Astrocyte (in vitro differentiated cells and primary cell): ENCODE results near the gene GLRX2. TPM values are rescaled to one million over a fixed set of nuclear protein-coding genes. Genes with fewer than 3 reads are reported as not detected.

ENCODE experiments used
- DNase-seq: peaks from one replicate; pipeline ENCODE4 v3.0.0-alpha.2; 2010; ENCODE audit warnings: low read depth
- FAIRE-seq: peaks from 2 replicates; lab custom pipeline; 2011; peaks lifted over from hg19 to GRCh38; lab: Jason Lieb, UNC
- H2AFZ ChIP-seq: 2 replicates; pipeline ENCODE4 v1.6.0; 2012; ENCODE audit warnings: low read depth, low read length, inconsistent platforms
- H3K27ac ChIP-seq: 2 replicates; pipeline ENCODE4 v1.5.1; 2011; ENCODE audit warnings: low read depth, low read length, inconsistent platforms
- H3K27me3 ChIP-seq: 2 replicates; pipeline ENCODE4 v1.6.0; 2011; ENCODE audit warnings: low read length, inconsistent platforms; ENCODE audit not compliant: insufficient read depth
- H3K36me3 ChIP-seq: 2 replicates; pipeline ENCODE4 v1.5.1; 2011; ENCODE audit warnings: low read length, inconsistent platforms; ENCODE audit not compliant: insufficient read depth
- H3K4me1 ChIP-seq: 2 replicates; pipeline ENCODE4 v1.5.1; 2011; ENCODE audit warnings: low read length, inconsistent platforms; ENCODE audit not compliant: insufficient read depth
- H3K4me2 ChIP-seq: 2 replicates; pipeline ENCODE4 v1.6.0; 2012; ENCODE audit warnings: low read length, inconsistent platforms
- H3K4me3 ChIP-seq: 2 replicates; pipeline ENCODE4 v1.5.1; 2011; ENCODE audit warnings: low read depth, mild to moderate bottlenecking, low read length, inconsistent platforms; ENCODE audit not compliant: insufficient read depth
- H3K79me2 ChIP-seq: 2 replicates; pipeline ENCODE4 v1.6.0; 2012; ENCODE audit warnings: mild to moderate bottlenecking, low read length, inconsistent platforms; ENCODE audit not compliant: insufficient read depth
- H3K9ac ChIP-seq: 2 replicates; pipeline ENCODE4 v1.6.0; 2012; ENCODE audit warnings: mild to moderate bottlenecking, low read length, inconsistent platforms
- H3K9me3 ChIP-seq: 2 replicates; pipeline ENCODE4 v1.5.1; 2012; ENCODE audit warnings: low read depth, mild to moderate bottlenecking, low read length, inconsistent platforms; ENCODE audit not compliant: insufficient read depth
- H4K20me1 ChIP-seq: 2 replicates; pipeline ENCODE4 v1.6.0; 2012; ENCODE audit warnings: low read length, inconsistent platforms; ENCODE audit not compliant: insufficient read depth
- H3K27ac Mint-ChIP-seq: one replicate; pipeline ENCODE4 v1.8.0; 2021; ENCODE audit warnings: mild to moderate bottlenecking, mixed read lengths; ENCODE audit not compliant: unreplicated experiment
- H3K27me3 Mint-ChIP-seq: one replicate; pipeline ENCODE4 v1.8.0; 2021; ENCODE audit warnings: low read depth, mixed read lengths; ENCODE audit not compliant: unreplicated experiment
- H3K36me3 Mint-ChIP-seq: one replicate; pipeline ENCODE4 v1.8.0; 2021; ENCODE audit warnings: low read depth, mixed read lengths; ENCODE audit not compliant: unreplicated experiment
- H3K4me1 Mint-ChIP-seq: one replicate; pipeline ENCODE4 v1.8.0; 2021; ENCODE audit warnings: low read depth, mixed read lengths; ENCODE audit not compliant: unreplicated experiment
- H3K4me3 Mint-ChIP-seq: one replicate; pipeline ENCODE4 v1.8.0; 2021; ENCODE audit warnings: mild to moderate bottlenecking, moderate library complexity, mixed read lengths; ENCODE audit not compliant: unreplicated experiment
- H3K9me3 Mint-ChIP-seq: one replicate; pipeline ENCODE4 v1.8.0; 2021; ENCODE audit warnings: mild to moderate bottlenecking, mixed read lengths; ENCODE audit not compliant: unreplicated experiment
- CTCF ChIP-seq: IDR thresholded peaks from 2 replicates; pipeline ENCODE4 v1.5.1; 2011; ENCODE audit warnings: low read depth, mild to moderate bottlenecking, inconsistent platforms, low read length, moderate library complexity; ENCODE audit not compliant: insufficient read depth
- EZH2 ChIP-seq: IDR thresholded peaks from 2 replicates; pipeline ENCODE4 v1.6.1; 2012; ENCODE audit warnings: mild to moderate bottlenecking, low read length, inconsistent platforms; ENCODE audit not compliant: insufficient read depth
- total RNA-seq: library from RNA; stranded (reverse); gene quantifications from 2 replicates; pipeline ENCODE4 v1.2.1, GENCODE V29; 2021

Gene GLRX2
- total RNA-seq, 1 donor from 2014 or later = 37.1 TPM

GRCh38 chr1:193115629-193116227, 10.5 kb upstream of the GLRX2 start:
- peaks cover 2% of the 10 kb centered on the region for H3K36me3 Mint-ChIP-seq
- H3K27me3 Mint-ChIP-seq = no peaks in the 10 kb centered on the region
- FAIRE-seq = peak; percentile 100
- peaks cover 40% of the 10 kb centered on the region for H3K4me1 Mint-ChIP-seq
- Histone ChIP-seq H3K4me2 (peak overlapping the region; percentile 73), H3K9ac (peak overlapping the region; percentile 67), H4K20me1 (no peaks in the 10 kb centered on the region), H2AFZ (peak overlapping the region; percentile 18), H3K4me3 (peak overlapping the region; percentile 30), H3K27ac (peak overlapping the region; percentile 96), H3K27me3 (no peaks in the 10 kb centered on the region), H3K9me3 (no peaks in the 10 kb centered on the region), H3K36me3 (no peaks in the 10 kb centered on the region), H3K79me2 (no peaks in the 10 kb centered on the region), H3K4me1 (peaks cover 26% of the 10 kb centered on the region)
- TF ChIP-seq EZH2 (no peak), CTCF (no peak)
- peak overlapping the region; percentile 83 for H3K4me3 Mint-ChIP-seq
- no peaks in the 10 kb centered on the region for H3K9me3 Mint-ChIP-seq
- peak; percentile 100 for DNase-seq
- H3K27ac Mint-ChIP-seq = peak overlapping the region; percentile 99

GRCh38 chr1:193114485-193115095, 9.4 kb upstream of the GLRX2 start:
- no peak for TF ChIP-seq EZH2
- no peak for TF ChIP-seq CTCF
- Histone ChIP-seq H3K4me3 (peak overlapping the region; percentile 26), H3K4me2 (peak overlapping the region; percentile 55)

GRCh38 chr1:193113992-193114332, 8.7 kb upstream of the GLRX2 start:
- no peak for FAIRE-seq
- H3K9me3 Mint-ChIP-seq = no peaks in the 10 kb centered on the region
- H4K20me1 ChIP-seq = no peaks in the 10 kb centered on the region
- H3K79me2 ChIP-seq = no peaks in the 10 kb centered on the region
- no peaks in the 10 kb centered on the region for H3K36me3 ChIP-seq
- TF ChIP-seq CTCF (no peak), EZH2 (no peak)
- peak overlapping the region; percentile 86 for H3K4me3 Mint-ChIP-seq
- no peak overlapping the region for H3K27ac ChIP-seq
- peak overlapping the region; percentile 90 for H3K27ac Mint-ChIP-seq
- no peak overlapping the region for H3K9ac ChIP-seq
- H3K4me1 ChIP-seq = peaks cover 27% of the 10 kb centered on the region
- H3K4me3 ChIP-seq = no peak overlapping the region
- no peaks in the 10 kb centered on the region for H3K9me3 ChIP-seq
- H3K4me1 Mint-ChIP-seq = peaks cover 44% of the 10 kb centered on the region
- H2AFZ ChIP-seq = no peak overlapping the region
- H3K4me2 ChIP-seq = peak overlapping the region; percentile 55
- no peaks in the 10 kb centered on the region for H3K27me3 ChIP-seq
- H3K27me3 Mint-ChIP-seq = no peaks in the 10 kb centered on the region
- peaks cover 2% of the 10 kb centered on the region for H3K36me3 Mint-ChIP-seq
- no peak for DNase-seq

More at GRCh38 chr1:193114485-193115095, 9.4 kb upstream of the GLRX2 start:
- Mint-ChIP-seq H3K27me3 (no peaks in the 10 kb centered on the region), H3K4me1 (peaks cover 44% of the 10 kb centered on the region), H3K27ac (peak overlapping the region; percentile 90), H3K36me3 (peaks cover 2% of the 10 kb centered on the region), H3K9me3 (no peaks in the 10 kb centered on the region), H3K4me3 (peak overlapping the region; percentile 86)
- peak overlapping the region; percentile 55 for H3K9ac ChIP-seq
- FAIRE-seq = no peak
- H3K4me1 ChIP-seq = peaks cover 27% of the 10 kb centered on the region
- no peaks in the 10 kb centered on the region for H3K27me3 ChIP-seq
- no peaks in the 10 kb centered on the region for H4K20me1 ChIP-seq
- no peaks in the 10 kb centered on the region for H3K79me2 ChIP-seq
- H3K27ac ChIP-seq = peak overlapping the region; percentile 96
- no peaks in the 10 kb centered on the region for H3K9me3 ChIP-seq
- H3K36me3 ChIP-seq = no peaks in the 10 kb centered on the region
- H2AFZ ChIP-seq = no peak overlapping the region
- DNase-seq = no peak
